ENCODE measurements around the gene EIF4E1B. TPM values are rescaled to one million over a fixed set of nuclear protein-coding genes. Genes with fewer than 3 reads are reported as not detected.

The EIF4E1B gene
- total RNA-seq, 4 donors from 2014 or later = not detected

DNA sequence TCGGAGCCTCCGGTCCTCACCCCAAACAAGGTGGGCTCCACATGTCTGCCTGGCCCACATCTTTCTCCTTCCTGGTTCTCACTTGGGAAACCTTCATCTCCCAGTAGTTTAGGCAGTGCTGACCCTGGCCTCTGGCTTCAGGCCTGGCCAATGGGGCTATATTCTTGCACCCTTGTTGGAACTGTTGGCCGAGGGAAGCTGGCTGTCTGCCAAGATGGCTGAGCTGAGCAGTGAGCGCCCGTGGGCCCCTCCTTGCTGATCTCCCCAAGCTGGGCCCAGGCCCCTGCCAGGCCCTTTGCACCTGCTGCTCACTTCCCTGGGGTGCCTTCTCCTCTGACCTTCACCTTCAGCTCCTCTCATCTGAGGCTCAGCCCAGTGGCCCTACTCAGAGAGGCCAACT is 48.1 kb downstream of the EIF4E1B start:
- 76% methylated on average over 3 of the region's 5 CpGs for WGBS
- DNase-seq (ENCODE audit: extremely low spot score) = no peak
- Histone ChIP-seq H3K27ac (replicated peaks in 1 of 4) (no peak overlapping the region), H3K4me3 (no peak overlapping the region), H3K27me3 (peaks cover 0 to 74% (median 15%) of the 10 kb centered on the region in 4 donors), H3K9me3 (no peaks in the 10 kb centered on the region), H3K36me3 (no peaks in the 10 kb centered on the region), H3K4me1 (peaks cover 8 to 13% (median 10%) of the 10 kb centered on the region in 4 donors)
- TF ChIP-seq EP300 (IDR thresholded peaks at IDR 0.05) = no peak
- TF ChIP-seq, protein P1, sequence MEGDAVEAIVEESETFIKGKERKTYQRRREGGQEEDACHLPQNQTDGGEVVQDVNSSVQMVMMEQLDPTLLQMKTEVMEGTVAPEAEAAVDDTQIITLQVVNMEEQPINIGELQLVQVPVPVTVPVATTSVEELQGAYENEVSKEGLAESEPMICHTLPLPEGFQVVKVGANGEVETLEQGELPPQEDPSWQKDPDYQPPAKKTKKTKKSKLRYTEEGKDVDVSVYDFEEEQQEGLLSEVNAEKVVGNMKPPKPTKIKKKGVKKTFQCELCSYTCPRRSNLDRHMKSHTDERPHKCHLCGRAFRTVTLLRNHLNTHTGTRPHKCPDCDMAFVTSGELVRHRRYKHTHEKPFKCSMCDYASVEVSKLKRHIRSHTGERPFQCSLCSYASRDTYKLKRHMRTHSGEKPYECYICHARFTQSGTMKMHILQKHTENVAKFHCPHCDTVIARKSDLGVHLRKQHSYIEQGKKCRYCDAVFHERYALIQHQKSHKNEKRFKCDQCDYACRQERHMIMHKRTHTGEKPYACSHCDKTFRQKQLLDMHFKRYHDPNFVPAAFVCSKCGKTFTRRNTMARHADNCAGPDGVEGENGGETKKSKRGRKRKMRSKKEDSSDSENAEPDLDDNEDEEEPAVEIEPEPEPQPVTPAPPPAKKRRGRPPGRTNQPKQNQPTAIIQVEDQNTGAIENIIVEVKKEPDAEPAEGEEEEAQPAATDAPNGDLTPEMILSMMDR (IDR thresholded peaks at IDR 0.05) = no peak
- TF ChIP-seq POLR2AphosphoS5 (IDR thresholded peaks at IDR 0.05) = no peak
- TF ChIP-seq POLR2A (IDR thresholded peaks at IDR 0.05; ENCODE audit: low read depth) = no peak
- intact Hi-C loops (cut with DNase I) = no loop called here

GRCh38 chr5:176679365-176680225 is 49.1 kb downstream of the EIF4E1B start:
- H3K27me3 ChIP-seq = peaks cover 0 to 77% (median 15%) of the 10 kb centered on the region in 4 donors
- H3K9me3 ChIP-seq = peaks cover 0 to under 1% (median 0%) of the 10 kb centered on the region in 4 donors
- peaks cover 8 to 13% (median 10%) of the 10 kb centered on the region in 4 donors for H3K4me1 ChIP-seq
- H3K4me3 ChIP-seq = no peak overlapping the region
- H3K27ac ChIP-seq (replicated peaks in 1 of 4) = no peak overlapping the region
- TF ChIP-seq, protein P1 (IDR thresholded peaks at IDR 0.05) = no peak
- no peak for TF ChIP-seq POLR2AphosphoS5 (IDR thresholded peaks at IDR 0.05)
- no peak for TF ChIP-seq EP300 (IDR thresholded peaks at IDR 0.05)
- TF ChIP-seq POLR2A (IDR thresholded peaks at IDR 0.05; ENCODE audit: low read depth) = no peak
- DNase-seq (ENCODE audit: extremely low spot score) = no peak
- intact Hi-C loops (cut with DNase I) = no loop called here
- WGBS = 50% methylated on average over 13 of the region's 31 CpGs
- no peaks in the 10 kb centered on the region for H3K36me3 ChIP-seq

DNA sequence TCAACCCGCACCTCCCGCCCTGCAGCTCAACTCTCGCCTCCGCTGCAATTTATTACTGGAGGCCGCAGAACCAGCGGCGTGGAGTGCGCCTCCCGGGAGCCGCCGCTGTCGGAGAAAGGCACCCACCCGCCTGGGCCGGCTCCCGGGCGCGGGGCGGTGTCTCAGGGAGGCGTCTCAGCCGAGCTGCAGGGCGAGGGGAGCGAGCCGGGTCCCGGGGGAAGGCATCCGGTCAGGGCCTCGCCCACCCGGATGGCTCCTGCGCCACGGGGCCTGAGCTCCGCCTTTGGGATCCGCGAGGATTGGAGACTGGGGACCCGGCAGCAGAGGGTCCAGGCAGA is 49.7 kb downstream of the EIF4E1B start:
- Histone ChIP-seq H3K27me3 (peaks cover 0 to 77% (median 15%) of the 10 kb centered on the region in 4 donors), H3K4me3 (no peak overlapping the region), H3K27ac (replicated peaks in 1 of 4) (no peak overlapping the region), H3K9me3 (peaks cover 0 to 7% (median 5%) of the 10 kb centered on the region in 4 donors), H3K36me3 (no peaks in the 10 kb centered on the region), H3K4me1 (peaks cover 8 to 13% (median 10%) of the 10 kb centered on the region in 4 donors)
- no peak for DNase-seq (ENCODE audit: extremely low spot score)
- TF ChIP-seq, protein P1 (IDR thresholded peaks at IDR 0.05) = no peak
- TF ChIP-seq EP300 (IDR thresholded peaks at IDR 0.05) (no peak), POLR2AphosphoS5 (IDR thresholded peaks at IDR 0.05) (no peak), POLR2A (IDR thresholded peaks at IDR 0.05; ENCODE audit: low read depth) (no peak)
- intact Hi-C loops (cut with DNase I) = no loop called here
- 8% methylated on average over 11 of the region's 33 CpGs for WGBS

DNA sequence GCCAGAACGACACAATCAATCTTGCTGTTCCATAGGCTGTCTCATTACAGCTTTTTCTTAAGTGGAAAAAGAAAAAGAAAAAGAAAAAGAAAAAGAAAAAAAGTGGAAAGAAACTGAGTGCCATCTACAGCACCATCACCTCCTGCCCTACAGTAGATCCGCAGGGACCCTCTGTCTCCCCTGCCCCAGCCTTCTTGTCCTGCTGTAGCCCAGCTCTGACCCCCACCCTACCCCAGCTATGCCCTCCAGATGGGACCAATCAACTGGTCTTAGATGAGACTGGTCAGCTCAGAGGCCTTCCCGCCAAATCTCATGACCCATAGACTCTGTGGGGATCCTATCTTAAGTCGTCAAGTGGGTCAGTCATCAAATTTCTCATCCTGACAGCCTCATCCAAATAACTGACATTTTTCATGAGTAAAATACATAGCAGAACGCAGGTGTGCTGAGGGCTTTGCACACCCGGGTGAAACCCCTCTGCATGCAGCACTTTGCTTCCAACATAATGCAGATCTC is 51.6 kb downstream of the EIF4E1B start:
- TF ChIP-seq, protein P1 (IDR thresholded peaks at IDR 0.05) = no peak
- no peak for TF ChIP-seq POLR2A (IDR thresholded peaks at IDR 0.05; ENCODE audit: low read depth)
- no peak for TF ChIP-seq EP300 (IDR thresholded peaks at IDR 0.05)
- no peak for TF ChIP-seq POLR2AphosphoS5 (IDR thresholded peaks at IDR 0.05)
- peaks cover 0 to 10% (median 5%) of the 10 kb centered on the region in 4 donors for H3K9me3 ChIP-seq
- 70% methylated on average over 6 of the region's 6 CpGs for WGBS

More for the DNA sequence above, 51.6 kb downstream of the EIF4E1B start:
- Histone ChIP-seq H3K36me3 (no peaks in the 10 kb centered on the region), H3K27ac (replicated peaks in 1 of 4) (no peak overlapping the region), H3K27me3 (peaks cover 0 to 74% (median 15%) of the 10 kb centered on the region in 4 donors), H3K4me1 (peaks cover 7 to 10% (median 8%) of the 10 kb centered on the region in 4 donors), H3K4me3 (no peak overlapping the region)
- intact Hi-C loops (cut with DNase I) = no loop called here
- DNase-seq (ENCODE audit: extremely low spot score) = no peak
